H1 (cell line): ENCODE data around the gene CACNA2D4. TPM values are rescaled to one million over a fixed set of nuclear protein-coding genes. Genes with fewer than 3 reads are reported as not detected.

Experiments used
- CTCF ChIA-PET: fragments of 300-600 bp; sonication (Branson Sonifier 250); formaldehyde crosslinking; loops from one replicate; lab custom pipeline; 2021; ENCODE audit not compliant: partially characterized antibody; lab: Charles Lee
- POLR2A ChIA-PET: fragments of 300-600 bp; sonication (Branson Sonifier 250); formaldehyde crosslinking; loops from one replicate; lab custom pipeline; 2021; ENCODE audit warnings: inconsistent platforms; ENCODE audit not compliant: partially characterized antibody; lab: Charles Lee
- DNase-seq, 2 experiments: peaks; one replicate each; pipeline versions ENCODE4 v3.0.0 to v3.0.0-alpha.2; 2010 to 2022; ENCODE audit warnings: low spot score in 2 of 2, low read depth in 1 of 2, mixed read lengths in 1 of 2
- FAIRE-seq: peaks from 2 replicates; lab custom pipeline; 2011; peaks lifted over from hg19 to GRCh38; lab: Jason Lieb, UNC
- H2AFZ ChIP-seq: 2 replicates; pipeline ENCODE4 v1.8.1; 2012; ENCODE audit warnings: low read length, inconsistent platforms
- H2AK5ac ChIP-seq: 2 replicates; pipeline ENCODE4 v1.6.1; 2013; ENCODE audit warnings: low read depth, low read length
- H2BK120ac ChIP-seq: replicated peaks from 2 replicates; pipeline ENCODE3; 2013; ENCODE audit warnings: low read depth, low read length, inconsistent platforms
- H2BK12ac ChIP-seq: 2 replicates; pipeline ENCODE4 v1.6.1; 2013; ENCODE audit warnings: low read depth, low read length
- H2BK15ac ChIP-seq: 2 replicates; pipeline ENCODE4 v1.6.1; 2013; ENCODE audit warnings: low read length
- H2BK20ac ChIP-seq: 2 replicates; pipeline ENCODE4 v1.6.1; 2013; ENCODE audit warnings: low read length
- H2BK5ac ChIP-seq: 2 replicates; pipeline ENCODE4 v1.6.1; 2013; ENCODE audit warnings: low read depth, low read length
- H3K14ac ChIP-seq: 2 replicates; pipeline ENCODE4 v1.6.1; 2013; ENCODE audit warnings: inconsistent platforms; ENCODE audit not compliant: insufficient read length
- H3K18ac ChIP-seq: 2 replicates; pipeline ENCODE4 v1.6.1; 2013; ENCODE audit warnings: low read length; ENCODE audit errors: extremely low read depth
- H3K23ac ChIP-seq: 2 replicates; pipeline ENCODE4 v1.6.1; 2013; ENCODE audit warnings: inconsistent platforms; ENCODE audit not compliant: insufficient read length
- H3K23me2 ChIP-seq: 2 replicates; pipeline ENCODE4 v1.6.1; 2013; ENCODE audit warnings: low read depth, low read length
- H3K27ac ChIP-seq: 2 replicates; pipeline ENCODE4 v1.6.1; 2011; ENCODE audit warnings: low read depth, low read length, inconsistent platforms
- H3K27me3 ChIP-seq, 4 experiments: replicated peaks in 1 of 4; 1 replicate in 1 of 4; 2 replicates in 3 of 4; pipeline versions ENCODE4 v1.6.1 to v1.8.1; 2011 to 2013; ENCODE audit warnings: low read length in 3 of 4, mild to moderate bottlenecking in 3 of 4, inconsistent platforms in 2 of 4, mixed read lengths in 2 of 4, moderate library complexity in 1 of 4; ENCODE audit not compliant: control insufficient read depth in 3 of 4, insufficient read depth in 3 of 4; ENCODE audit errors: extremely low read depth in 1 of 4
- H3K36me3 ChIP-seq, 4 experiments: 2 replicates each; pipeline versions ENCODE4 v1.6.1 to v1.8.1; 2011 to 2013; ENCODE audit warnings: mild to moderate bottlenecking in 4 of 4, low read length in 3 of 4, moderate library complexity in 2 of 4, control low read depth in 1 of 4, inconsistent platforms in 1 of 4; ENCODE audit not compliant: insufficient read depth in 4 of 4, control insufficient read depth in 2 of 4
- H3K4ac ChIP-seq: replicated peaks from 2 replicates; pipeline ENCODE3; 2013; ENCODE audit warnings: low read length, low read depth, mixed read lengths, inconsistent platforms; ENCODE audit not compliant: insufficient read length
- H3K4me1 ChIP-seq, 4 experiments: replicated peaks in 1 of 4; 1 replicate in 1 of 4; 2 replicates in 3 of 4; pipeline versions ENCODE4 v1.6.1 to v1.8.1; 2011 to 2013; ENCODE audit warnings: low read length in 3 of 4, inconsistent platforms in 2 of 4, mixed read lengths in 1 of 4; ENCODE audit not compliant: insufficient read depth in 4 of 4, control insufficient read depth in 3 of 4
- H3K4me2 ChIP-seq, 2 experiments: 2 replicates each; pipeline versions ENCODE4 v1.6.1 to v1.8.1; 2011 to 2013; ENCODE audit warnings: low read depth in 2 of 2, low read length in 2 of 2, control low read depth in 1 of 2, inconsistent platforms in 1 of 2, mild to moderate bottlenecking in 1 of 2; ENCODE audit not compliant: insufficient read depth in 1 of 2
- H3K4me3 ChIP-seq, 4 experiments: fragments of 200-600, 300-600 bp in 1 of 4; sonication (generic), shearing (Covaris generic), sonication (Bioruptor Twin) in 1 of 4; 2 replicates each; pipeline versions ENCODE4 v1.5.1 to v1.8.1; 2011 to 2016; ENCODE audit warnings: low read length in 4 of 4, low read depth in 3 of 4, control low read depth in 2 of 4, inconsistent platforms in 2 of 4, mild to moderate bottlenecking in 2 of 4, mixed read lengths in 1 of 4, moderate library complexity in 1 of 4; ENCODE audit not compliant: insufficient read depth in 2 of 4; ENCODE audit errors: extremely low read depth in 1 of 4
- H3K56ac ChIP-seq: replicated peaks from 2 replicates; pipeline ENCODE3; 2013; ENCODE audit warnings: low read depth, mild to moderate bottlenecking, mixed read lengths, low read length, inconsistent platforms; ENCODE audit not compliant: insufficient read length
- H3K79me1 ChIP-seq: 2 replicates; pipeline ENCODE4 v1.6.1; 2013; ENCODE audit warnings: low read depth, low read length, control low read depth
- H3K79me2 ChIP-seq, 2 experiments: 2 replicates each; pipeline versions ENCODE4 v1.6.1 to v1.8.1; 2012 to 2013; ENCODE audit warnings: low read length in 2 of 2, mild to moderate bottlenecking in 2 of 2, inconsistent platforms in 1 of 2; ENCODE audit not compliant: insufficient read depth in 2 of 2, control insufficient read depth in 1 of 2
- H3K9ac ChIP-seq, 4 experiments: replicated peaks in 1 of 4; 1 replicate in 1 of 4; 2 replicates in 3 of 4; pipeline versions ENCODE4 v1.6.1 to v1.8.1; 2011 to 2013; ENCODE audit warnings: low read depth in 3 of 4, low read length in 3 of 4, control low read depth in 2 of 4, mild to moderate bottlenecking in 2 of 4, moderate library complexity in 2 of 4, inconsistent platforms in 1 of 4; ENCODE audit errors: extremely low read depth in 1 of 4
- H3K9me3 ChIP-seq, 2 experiments: 2 replicates each; pipeline versions ENCODE4 v1.6.1 to v1.8.1; 2012 to 2013; ENCODE audit warnings: mild to moderate bottlenecking in 2 of 2, moderate library complexity in 2 of 2, control low read depth in 1 of 2, inconsistent platforms in 1 of 2, low read depth in 1 of 2, low read length in 1 of 2, mixed read lengths in 1 of 2; ENCODE audit not compliant: insufficient read depth in 2 of 2
- H4K20me1 ChIP-seq, 2 experiments: replicated peaks in 1 of 2; 2 replicates each; pipeline versions ENCODE3 to v1.8.1; 2011 to 2013; ENCODE audit warnings: inconsistent platforms in 2 of 2, low read length in 2 of 2, mild to moderate bottlenecking in 1 of 2; ENCODE audit not compliant: insufficient read depth in 2 of 2, control insufficient read depth in 1 of 2
- H4K5ac ChIP-seq: 2 replicates; pipeline ENCODE4 v1.6.1; 2013; ENCODE audit warnings: low read length, low read depth, mixed read lengths, inconsistent platforms; ENCODE audit not compliant: insufficient read length
- H4K8ac ChIP-seq: 2 replicates; pipeline ENCODE4 v1.8.0; 2013; ENCODE audit warnings: mild to moderate bottlenecking, moderate library complexity, low read length, inconsistent platforms; ENCODE audit not compliant: insufficient read depth; ENCODE audit errors: extremely low read depth
- H4K91ac ChIP-seq: replicated peaks from 2 replicates; pipeline ENCODE3; 2013; ENCODE audit warnings: low read length, mixed read lengths, inconsistent platforms; ENCODE audit not compliant: insufficient read length
- ATF3 ChIP-seq: IDR thresholded peaks from 2 replicates; pipeline ENCODE4 v1.6.1; 2011; ENCODE audit warnings: low read depth, mild to moderate bottlenecking, low read length; ENCODE audit not compliant: insufficient read depth
- CBX5 ChIP-seq: fragments of 300-800, 300-1000 bp; sonication (generic); IDR thresholded peaks from 2 replicates; pipeline ENCODE4 v1.7.1; 2016; ENCODE audit warnings: antibody characterized with exemption, low read length, low read depth
- CHD1 ChIP-seq: IDR thresholded peaks from 2 replicates; pipeline ENCODE4 v1.6.1; 2012; ENCODE audit warnings: low read depth, low read length, improper control_type of control experiment
- CTCF ChIP-seq, 3 experiments: IDR thresholded peaks; 1 replicate in 2 of 3; 2 replicates in 1 of 3; pipeline versions ENCODE4 v1.5.1 to v1.6.1; 2011; ENCODE audit warnings: low read length in 3 of 3, mild to moderate bottlenecking in 3 of 3, inconsistent platforms in 2 of 3, low read depth in 1 of 3, moderate library complexity in 1 of 3; ENCODE audit not compliant: insufficient read depth in 1 of 3; ENCODE audit errors: control extremely low read depth in 1 of 3
- EZH2 ChIP-seq: fragments of 200-600 bp; sonication (generic); IDR thresholded peaks from 2 replicates; pipeline ENCODE4 v1.7.1; 2012; ENCODE audit warnings: low read depth, mild to moderate bottlenecking, moderate library complexity, low read length, inconsistent platforms; ENCODE audit not compliant: severe bottlenecking
- POLR2A ChIP-seq, 2 experiments: IDR thresholded peaks; 1 replicate in 1 of 2; 2 replicates in 1 of 2; pipeline ENCODE4 v1.6.1; 2011; ENCODE audit warnings: low read depth in 2 of 2, low read length in 2 of 2, mild to moderate bottlenecking in 2 of 2; ENCODE audit errors: control extremely low read depth in 1 of 2
- SIX5 ChIP-seq: IDR thresholded peaks from 2 replicates; pipeline ENCODE4 v1.6.1; 2011; ENCODE audit warnings: mild to moderate bottlenecking, low read depth, low read length
- SP4 ChIP-seq: IDR thresholded peaks from 2 replicates; pipeline ENCODE4 v1.6.1; 2012; ENCODE audit warnings: low read length, inconsistent platforms
- TCF12 ChIP-seq: IDR thresholded peaks from 2 replicates; pipeline ENCODE4 v1.6.1; 2011; ENCODE audit warnings: low read depth, mild to moderate bottlenecking, low read length
- TEAD4 ChIP-seq: IDR thresholded peaks from 2 replicates; pipeline ENCODE4 v1.6.1; 2012; ENCODE audit warnings: low read depth, low read length, inconsistent platforms, mixed read lengths
- WGBS, 2 experiments: shearing (Covaris generic) in 1 of 2; methylation state at CpG; one replicate each; pipeline versions ENCODE4 v1.1.6 to v1.1.7; 2013 to 2015; ENCODE audit warnings: low lambda C conversion rate in 2 of 2, mixed read lengths in 2 of 2, inconsistent platforms in 1 of 2, low coverage in 1 of 2, missing lambda C conversion rate in 1 of 2; ENCODE audit not compliant: insufficient replicate concordance in 2 of 2, insufficient coverage in 1 of 2, insufficient read length in 1 of 2; ENCODE audit errors: extremely low coverage in 1 of 2, missing lambda C conversion rate in 1 of 2; 5-methylcytosine and 5-hydroxymethylcytosine counted together
- polyA plus RNA-seq, 7 experiments: library from polyadenylated mRNA; depleted of rRNA in 3 of 7; stranded (reverse) in 5 of 7; unstranded in 2 of 7; fragments of >200 nt in 5 of 7; fragments of 200-250 nt in 2 of 7; gene quantifications; 1 replicate in 5 of 7; 2 replicates in 1 of 7; 4 replicates in 1 of 7; pipeline versions ENCODE4 v1.2.1 to v1.2.3, GENCODE V29; 2011 to 2013; ENCODE audit warnings: missing spikeins in 2 of 7, mixed read lengths in 2 of 7
- total RNA-seq: library from RNA; stranded (reverse); fragmentation: NEBNext Ultra II Directional; extraction: Animal tissue kit (Norgen Biotek cat#: 25700); gene quantifications from 2 replicates; pipeline ENCODE4 v1.2.1, GENCODE V29; 2021

Gene CACNA2D4
- total and polyA plus RNA-seq, 2 of the 8 experiments (the other 6 are each of a cell fraction or from before 2014, with no cell fraction given), result 0.44 to 0.88 TPM

- WGBS, 2 experiments, result 95% methylated on average over 8 of the region's 9 CpGs; no CpG with 5 or more reads in 1 of the 2 experiments
- H2BK12ac ChIP-seq, result no peak overlapping the region
These were observed 33.8 kb downstream of the CACNA2D4 start for GRCh38 chr12:1884651-1885050.

More at GRCh38 chr12:1884651-1885050, 33.8 kb downstream of the CACNA2D4 start:
- no peak overlapping the region for H3K9ac ChIP-seq
- no peak overlapping the region for H3K4me2 ChIP-seq
- no peaks in the 10 kb centered on the region for H4K20me1 ChIP-seq
- no peak overlapping the region for H2BK120ac ChIP-seq
- DNase-seq (no peak), FAIRE-seq (no peak)
- H2AFZ ChIP-seq, result no peak overlapping the region
- no peaks in the 10 kb centered on the region for H3K27me3 ChIP-seq
- H3K27ac ChIP-seq, result no peak overlapping the region
- H2AK5ac ChIP-seq, result no peak overlapping the region
- no peak overlapping the region for H3K4me3 ChIP-seq
- no peaks in the 10 kb centered on the region for H3K23me2 ChIP-seq
- H3K4ac ChIP-seq, result no peak overlapping the region
- H3K79me1 ChIP-seq, result no peaks in the 10 kb centered on the region
- H4K91ac ChIP-seq, result no peak overlapping the region
- no peak overlapping the region for H2BK20ac ChIP-seq
- no peak overlapping the region for H2BK5ac ChIP-seq
- H2BK15ac ChIP-seq, result no peak overlapping the region
- no peak overlapping the region for H3K14ac ChIP-seq
- no peaks in the 10 kb centered on the region for H3K79me2 ChIP-seq
- H3K23ac ChIP-seq, result no peak overlapping the region
- no peak overlapping the region for H3K56ac ChIP-seq
- H3K9me3 ChIP-seq, result no peaks in the 10 kb centered on the region; a peak in 1 of 4 replicates
- no peak overlapping the region for H3K18ac ChIP-seq
- no peak overlapping the region for H4K8ac ChIP-seq
- H3K4me1 ChIP-seq, result no peaks in the 10 kb centered on the region
- POLR2A ChIA-PET, result no interaction called here
- no peaks in the 10 kb centered on the region for H3K36me3 ChIP-seq
- CTCF ChIA-PET, result no interaction called here
- H4K5ac ChIP-seq, result no peak overlapping the region
- TF ChIP-seq CHD1 (no peak), SP4 (no peak), EZH2 (no peak), SIX5 (no peak), TCF12 (no peak), ATF3 (no peak), POLR2A (IDR thresholded peaks at IDR 0.05; ENCODE audit: control extremely low read depth in 1 of 2, low read depth in 2 of 2, low read length in 2 of 2) (no peak), CBX5 (no peak), CTCF (IDR thresholded peaks at IDR 0.05; ENCODE audit: control extremely low read depth in 1 of 3, insufficient read depth in 1 of 3, low read depth in 1 of 3, low read length in 3 of 3) (no peak), TEAD4 (no peak)
